ENCODE results near the gene HBZ.
"Not testable (repeated sequence)": the region's sequence is repeated elsewhere in the genome, so short reads cannot be mapped to it uniquely, and the experiment has no call there.

Gene HBZ

GRCh38 chr16:165539-166374, 13.3 kb downstream of the HBZ start, which contains the start of gene HBM:
Gene HBM, plus strand, starts transcription at chr16:165978. Its CDS starts 20 bp downstream, at chr16:165998.
- DNase-seq: no peak

GRCh38 chr16:166375-167121, 14.1 kb downstream of the HBZ start:
- no peak for DNase-seq

- no peak for DNase-seq
These were observed 14.8 kb downstream of the HBZ start for GRCh38 chr16:167122-167690.

DNA sequence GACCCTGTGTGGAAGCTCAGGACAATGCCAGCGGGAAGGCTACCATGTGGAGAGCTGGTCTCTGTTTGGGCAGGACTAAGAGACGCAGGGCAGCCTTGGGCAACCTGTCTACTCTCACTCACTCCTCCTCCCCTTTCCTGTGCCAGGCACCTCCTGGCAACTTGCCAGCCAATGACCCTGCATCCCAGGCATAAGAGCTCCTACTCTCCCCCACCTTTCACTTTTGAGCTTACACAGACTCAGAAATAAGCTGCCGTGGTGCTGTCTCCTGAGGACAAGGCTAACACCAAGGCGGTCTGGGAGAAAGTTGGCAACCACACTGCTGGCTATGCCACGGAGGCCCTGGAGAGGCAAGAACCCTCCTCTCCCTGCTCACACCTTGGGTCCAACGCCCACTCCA, 16.0 kb downstream of the HBZ start:
- DNase-seq: no peak

DNA sequence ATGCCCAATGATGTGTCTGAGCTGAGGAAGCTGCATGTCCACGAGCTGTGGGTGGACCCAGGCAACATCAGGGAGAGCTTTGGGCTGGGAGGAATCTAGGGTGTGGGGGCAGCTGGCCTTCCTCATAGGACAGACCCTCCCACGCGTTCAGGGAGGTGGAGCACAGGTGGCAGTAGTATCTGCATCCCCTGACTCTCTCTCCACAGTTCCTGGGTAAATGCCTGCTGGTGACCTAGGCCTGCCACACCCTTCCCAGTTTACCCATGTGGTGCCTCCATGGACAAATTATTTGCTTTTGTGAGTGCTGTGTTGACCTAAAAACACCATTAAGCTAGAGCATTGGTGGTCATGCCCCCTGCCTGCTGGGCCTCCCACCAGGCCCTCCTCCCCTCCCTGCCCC, 16.6 kb downstream of the HBZ start:
- no peak for DNase-seq

DNA sequence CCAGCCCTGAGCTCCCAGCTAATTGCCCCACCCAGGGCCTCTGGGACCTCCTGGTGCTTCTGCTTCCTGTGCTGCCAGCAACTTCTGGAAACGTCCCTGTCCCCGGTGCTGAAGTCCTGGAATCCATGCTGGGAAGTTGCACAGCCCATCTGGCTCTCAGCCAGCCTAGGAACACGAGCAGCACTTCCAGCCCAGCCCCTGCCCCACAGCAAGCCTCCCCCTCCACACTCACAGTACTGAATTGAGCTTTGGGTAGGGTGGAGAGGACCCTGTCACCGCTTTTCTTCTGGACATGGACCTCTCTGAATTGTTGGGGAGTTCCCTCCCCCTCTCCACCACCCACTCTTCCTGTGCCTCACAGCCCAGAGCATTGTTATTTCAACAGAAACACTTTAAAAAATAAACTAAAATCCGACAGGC, 17.7 kb downstream of the HBZ start:
- not testable (repeated sequence) for DNase-seq

GRCh38 chr16:170788-171187, 18.3 kb downstream of the HBZ start:
- no peak for DNase-seq

DNA sequence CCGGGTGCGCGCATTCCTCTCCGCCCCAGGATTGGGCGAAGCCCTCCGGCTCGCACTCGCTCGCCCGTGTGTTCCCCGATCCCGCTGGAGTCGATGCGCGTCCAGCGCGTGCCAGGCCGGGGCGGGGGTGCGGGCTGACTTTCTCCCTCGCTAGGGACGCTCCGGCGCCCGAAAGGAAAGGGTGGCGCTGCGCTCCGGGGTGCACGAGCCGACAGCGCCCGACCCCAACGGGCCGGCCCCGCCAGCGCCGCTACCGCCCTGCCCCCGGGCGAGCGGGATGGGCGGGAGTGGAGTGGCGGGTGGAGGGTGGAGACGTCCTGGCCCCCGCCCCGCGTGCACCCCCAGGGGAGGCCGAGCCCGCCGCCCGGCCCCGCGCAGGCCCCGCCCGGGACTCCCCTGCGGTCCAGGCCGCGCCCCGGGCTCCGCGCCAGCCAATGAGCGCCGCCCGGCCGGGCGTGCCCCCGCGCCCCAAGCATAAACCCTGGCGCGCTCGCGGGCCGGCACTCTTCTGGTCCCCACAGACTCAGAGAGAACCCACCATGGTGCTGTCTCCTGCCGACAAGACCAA, 20.0 kb downstream of the HBZ start, which contains the start of gene HBA2:
Gene HBA2 (plus strand): TSS at position 503 of the 568 bp plus-strand sequence. CDS start 37 bp downstream, at position 540.
- DNase-seq: not testable (repeated sequence)

DNA sequence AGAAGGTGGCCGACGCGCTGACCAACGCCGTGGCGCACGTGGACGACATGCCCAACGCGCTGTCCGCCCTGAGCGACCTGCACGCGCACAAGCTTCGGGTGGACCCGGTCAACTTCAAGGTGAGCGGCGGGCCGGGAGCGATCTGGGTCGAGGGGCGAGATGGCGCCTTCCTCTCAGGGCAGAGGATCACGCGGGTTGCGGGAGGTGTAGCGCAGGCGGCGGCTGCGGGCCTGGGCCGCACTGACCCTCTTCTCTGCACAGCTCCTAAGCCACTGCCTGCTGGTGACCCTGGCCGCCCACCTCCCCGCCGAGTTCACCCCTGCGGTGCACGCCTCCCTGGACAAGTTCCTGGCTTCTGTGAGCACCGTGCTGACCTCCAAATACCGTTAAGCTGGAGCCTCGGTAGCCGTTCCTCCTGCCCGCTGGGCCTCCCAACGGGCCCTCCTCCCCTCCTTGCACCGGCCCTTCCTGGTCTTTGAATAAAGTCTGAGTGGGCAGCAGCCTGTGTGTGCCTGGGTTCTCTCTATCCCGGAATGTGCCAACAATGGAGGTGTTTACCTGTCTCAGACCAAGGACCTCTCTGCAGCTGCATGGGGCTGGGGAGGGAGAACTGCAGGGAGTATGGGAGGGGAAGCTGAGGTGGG, 20.9 kb downstream of the HBZ start:
- not testable (repeated sequence) for DNase-seq

GRCh38 chr16:173928-174769, 21.7 kb downstream of the HBZ start:
- not testable (repeated sequence) for DNase-seq

DNA sequence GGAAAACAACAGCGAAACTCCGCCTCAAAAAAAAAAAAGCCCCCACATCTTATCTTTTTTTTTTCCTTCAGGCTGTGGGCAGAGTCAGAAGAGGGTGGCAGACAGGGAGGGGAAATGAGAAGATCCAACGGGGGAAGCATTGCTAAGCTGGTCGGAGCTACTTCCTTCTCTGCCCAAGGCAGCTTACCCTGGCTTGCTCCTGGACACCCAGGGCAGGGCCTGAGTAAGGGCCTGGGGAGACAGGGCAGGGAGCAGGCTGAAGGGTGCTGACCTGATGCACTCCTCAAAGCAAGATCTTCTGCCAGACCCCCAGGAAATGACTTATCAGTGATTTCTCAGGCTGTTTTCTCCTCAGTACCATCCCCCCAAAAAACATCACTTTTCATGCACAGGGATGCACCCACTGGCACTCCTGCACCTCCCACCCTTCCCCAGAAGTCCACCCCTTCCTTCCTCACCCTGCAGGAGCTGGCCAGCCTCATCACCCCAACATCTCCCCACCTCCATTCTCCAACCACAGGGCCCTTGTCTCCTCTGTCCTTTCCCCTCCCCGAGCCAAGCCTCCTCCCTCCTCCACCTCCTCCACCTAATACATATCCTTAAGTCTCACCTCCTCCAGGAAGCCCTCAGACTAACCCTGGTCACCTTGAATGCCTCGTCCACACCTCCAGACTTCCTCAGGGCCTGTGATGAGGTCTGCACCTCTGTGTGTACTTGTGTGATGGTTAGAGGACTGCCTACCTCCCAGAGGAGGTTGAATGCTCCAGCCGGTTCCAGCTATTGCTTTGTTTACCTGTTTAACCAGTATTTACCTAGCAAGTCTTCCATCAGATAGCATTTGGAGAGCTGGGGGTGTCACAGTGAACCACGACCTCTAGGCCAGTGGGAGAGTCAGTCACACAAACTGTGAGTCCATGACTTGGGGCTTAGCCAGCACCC, 22.8 kb downstream of the HBZ start:
- DNase-seq: no peak

DNA sequence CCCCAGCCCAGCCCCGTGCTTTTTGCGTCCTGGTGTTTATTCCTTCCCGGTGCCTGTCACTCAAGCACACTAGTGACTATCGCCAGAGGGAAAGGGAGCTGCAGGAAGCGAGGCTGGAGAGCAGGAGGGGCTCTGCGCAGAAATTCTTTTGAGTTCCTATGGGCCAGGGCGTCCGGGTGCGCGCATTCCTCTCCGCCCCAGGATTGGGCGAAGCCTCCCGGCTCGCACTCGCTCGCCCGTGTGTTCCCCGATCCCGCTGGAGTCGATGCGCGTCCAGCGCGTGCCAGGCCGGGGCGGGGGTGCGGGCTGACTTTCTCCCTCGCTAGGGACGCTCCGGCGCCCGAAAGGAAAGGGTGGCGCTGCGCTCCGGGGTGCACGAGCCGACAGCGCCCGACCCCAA, 23.6 kb downstream of the HBZ start:
- not testable (repeated sequence) for DNase-seq

GRCh38 chr16:176477-177382, 24.3 kb downstream of the HBZ start, which contains the start of gene HBA1:
Gene HBA1, plus strand, starts transcription at chr16:176680. Its CDS starts 37 bp downstream, at chr16:176717.
- not testable (repeated sequence) for DNase-seq

- no peak for DNase-seq
These were observed 25.0 kb downstream of the HBZ start for GRCh38 chr16:177394-177822.

DNA sequence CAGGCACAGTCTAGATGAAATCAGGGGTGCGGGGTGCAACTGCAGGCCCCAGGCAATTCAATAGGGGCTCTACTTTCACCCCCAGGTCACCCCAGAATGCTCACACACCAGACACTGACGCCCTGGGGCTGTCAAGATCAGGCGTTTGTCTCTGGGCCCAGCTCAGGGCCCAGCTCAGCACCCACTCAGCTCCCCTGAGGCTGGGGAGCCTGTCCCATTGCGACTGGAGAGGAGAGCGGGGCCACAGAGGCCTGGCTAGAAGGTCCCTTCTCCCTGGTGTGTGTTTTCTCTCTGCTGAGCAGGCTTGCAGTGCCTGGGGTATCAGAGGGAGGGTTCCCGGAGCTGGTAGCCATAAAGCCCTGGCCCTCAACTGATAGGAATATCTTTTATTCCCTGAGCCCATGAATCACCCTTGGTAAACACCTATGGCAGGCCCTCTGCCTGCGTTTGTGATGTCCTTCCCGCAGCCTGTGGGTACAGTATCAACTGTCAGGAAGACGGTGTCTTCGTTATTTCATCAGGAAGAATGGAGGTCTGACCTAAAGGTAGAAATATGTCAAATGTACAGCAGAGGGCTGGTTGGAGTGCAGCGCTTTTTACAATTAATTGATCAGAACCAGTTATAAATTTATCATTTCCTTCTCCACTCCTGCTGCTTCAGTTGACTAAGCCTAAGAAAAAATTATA, 25.7 kb downstream of the HBZ start:
- DNase-seq: no peak

- DNase-seq: no peak
These were observed 26.2 kb downstream of the HBZ start for GRCh38 chr16:178668-179015.

DNA sequence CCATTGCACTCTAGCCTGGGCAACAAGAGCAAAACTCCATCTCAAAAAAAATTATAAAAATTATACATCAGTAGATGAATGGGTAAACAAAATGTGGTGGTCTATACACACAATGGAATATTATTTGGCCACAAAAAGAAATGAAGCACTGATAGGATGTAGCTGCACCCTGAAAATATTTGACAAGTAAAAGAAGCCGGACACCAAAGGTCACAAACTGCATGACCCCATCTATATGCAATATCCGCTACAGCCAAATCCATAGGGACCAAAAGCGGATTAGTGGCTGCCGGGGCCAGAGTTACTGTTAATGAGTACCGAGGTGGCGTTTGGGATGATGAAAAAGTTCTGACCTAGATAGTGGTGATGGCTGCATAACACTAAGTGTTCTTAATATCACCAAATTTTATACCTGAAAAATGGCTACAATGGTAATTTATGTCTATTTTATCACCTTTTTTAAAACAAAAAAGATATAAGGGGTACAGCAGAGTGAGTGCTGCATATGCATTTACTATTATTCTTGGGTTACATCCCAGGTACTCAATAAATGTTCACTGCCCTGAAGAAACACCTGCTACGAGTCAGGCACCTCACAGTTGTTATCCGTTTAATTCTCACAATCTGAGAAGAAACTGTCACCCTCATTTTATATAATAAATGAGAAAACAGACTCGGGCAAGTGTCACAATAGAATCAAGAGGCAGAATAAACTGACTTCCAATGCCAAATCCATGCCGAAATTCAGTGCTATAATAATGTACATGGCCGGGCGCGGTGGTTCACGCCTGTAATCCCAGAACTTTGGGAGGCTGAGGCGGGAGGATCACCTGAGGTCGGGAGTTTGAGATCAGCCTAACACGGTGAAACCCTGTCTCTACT, 27.0 kb downstream of the HBZ start:
- DNase-seq: no peak
